SH-SY5Y (cell line): ENCODE results near the gene PCGF3.

Experiments used
- GATA2 ChIP-seq: IDR thresholded peaks from 2 replicates; pipeline ENCODE4 v1.6.1; 2011; ENCODE audit warnings: mild to moderate bottlenecking, low read depth, low read length
- GATA3 ChIP-seq: IDR thresholded peaks from 2 replicates; pipeline ENCODE4 v1.6.1; 2011; ENCODE audit warnings: low read depth, mild to moderate bottlenecking, low read length, moderate library complexity

The PCGF3 gene

GRCh38 chr4:718460-718859 lies 12.8 kb downstream of the PCGF3 start:
- TF ChIP-seq GATA3 (no peak), GATA2 (no peak)

GRCh38 chr4:720111-720860 lies 14.7 kb downstream of the PCGF3 start:
- TF ChIP-seq GATA3 = no peak

- TF ChIP-seq GATA3 (no peak), GATA2 (no peak)
These were observed 15.9 kb downstream of the PCGF3 start for GRCh38 chr4:721261-722168.

GRCh38 chr4:722169-722725 lies 16.6 kb downstream of the PCGF3 start:
- TF ChIP-seq GATA2 (no peak), GATA3 (no peak)

- TF ChIP-seq GATA3 = no peak
- TF ChIP-seq GATA2 = no peak
These were observed 17.3 kb downstream of the PCGF3 start for GRCh38 chr4:722851-723360.

GRCh38 chr4:723751-724530 lies 18.3 kb downstream of the PCGF3 start:
- TF ChIP-seq GATA3 = no peak
- TF ChIP-seq GATA2 = no peak

- TF ChIP-seq GATA3 (no peak), GATA2 (no peak)
These were observed 20.0 kb downstream of the PCGF3 start for GRCh38 chr4:725391-726234.

GRCh38 chr4:726235-726787 lies 20.7 kb downstream of the PCGF3 start:
- no peak for TF ChIP-seq GATA3
- TF ChIP-seq GATA2 = no peak

- no peak for TF ChIP-seq GATA2
- TF ChIP-seq GATA3 = no peak
These were observed 21.2 kb downstream of the PCGF3 start for GRCh38 chr4:726838-727237.

GRCh38 chr4:727576-727975 lies 21.9 kb downstream of the PCGF3 start:
- TF ChIP-seq GATA2 (no peak), GATA3 (no peak)

GRCh38 chr4:729336-730315 lies 24.0 kb downstream of the PCGF3 start:
- TF ChIP-seq GATA3 = no peak

- no peak for TF ChIP-seq GATA2
- no peak for TF ChIP-seq GATA3
These were observed 24.9 kb downstream of the PCGF3 start for GRCh38 chr4:730511-730910.
